ENCODE results near the gene PNLIPRP1. TPM values are rescaled to one million over a fixed set of nuclear protein-coding genes. Genes with fewer than 3 reads are reported as not detected.

PNLIPRP1 gene
- total and polyA plus RNA-seq, 2 donors (not counting 1 experiment from before 2014, with no cell fraction given) = not detected

DNA sequence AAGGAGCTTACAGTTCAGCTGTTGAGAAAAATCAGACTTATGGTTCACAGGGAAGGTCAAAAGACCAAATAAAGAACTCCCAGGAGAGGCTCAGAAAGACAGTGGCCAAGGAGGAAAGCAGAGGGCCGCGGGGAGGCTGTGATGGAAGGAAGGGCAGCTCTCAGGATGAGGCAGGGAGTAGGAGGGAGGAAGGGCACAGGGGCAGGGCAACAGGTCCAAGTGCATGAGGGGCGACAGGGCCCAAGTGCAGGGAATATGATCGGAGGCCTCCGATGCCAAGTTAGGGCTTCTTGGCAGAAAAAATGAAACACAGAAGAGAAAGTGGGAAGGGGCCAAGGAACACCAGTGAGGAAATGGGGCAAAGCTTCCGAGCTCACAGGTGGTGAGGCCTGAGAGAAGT is 16.6 kb downstream of the PNLIPRP1 start:
- Histone ChIP-seq H3K36me3 (ENCODE audit: control insufficient read depth, insufficient read depth, low read length) (no peaks in the 10 kb centered on the region), H3K4me2 (ENCODE audit: extremely low read depth, insufficient read depth, low read length) (no peak overlapping the region), H3K4me3 (replicated peaks in 1 of 4; ENCODE audit: control extremely low read depth in 1 of 4, insufficient read depth in 1 of 4, low read depth in 3 of 4, low read length in 4 of 4) (no peak overlapping the region), H3K9me3 (ENCODE audit: control insufficient read depth, insufficient read depth, low read depth, low read length) (no peaks in the 10 kb centered on the region), H2AFZ (ENCODE audit: low read length) (no peak overlapping the region), H3K4me1 (ENCODE audit: control insufficient read depth, extremely low read depth, insufficient read depth, low read length) (no peaks in the 10 kb centered on the region), H3K27me3 (ENCODE audit: control insufficient read depth, insufficient read depth, low read length) (no peaks in the 10 kb centered on the region), H3K27ac (ENCODE audit: insufficient read depth, low read length) (no peak overlapping the region), H3K79me2 (ENCODE audit: control insufficient read depth, insufficient read depth, low read length) (no peaks in the 10 kb centered on the region), H3K9ac (ENCODE audit: insufficient read depth, low read length) (no peak overlapping the region), H4K20me1 (ENCODE audit: control insufficient read depth, extremely low read depth, insufficient read depth, low read length) (no peaks in the 10 kb centered on the region)
- no peak for TF ChIP-seq CTCF (conservative IDR thresholded peaks at IDR 0.05 in 1 of 2, IDR thresholded peaks at IDR 0.05 in 1 of 2; ENCODE audit: low read depth in 1 of 2, low read length in 2 of 2)
- TF ChIP-seq EZH2 (IDR thresholded peaks at IDR 0.05; ENCODE audit: low read length, missing control alignments) = no peak
- DNase-seq (ENCODE audit: low read depth in 2 of 2) = no peak

- H3K4me3 ChIP-seq (replicated peaks in 1 of 4; ENCODE audit: control extremely low read depth in 1 of 4, insufficient read depth in 1 of 4, low read depth in 3 of 4, low read length in 4 of 4) = no peak overlapping the region
- no peak overlapping the region for H3K4me2 ChIP-seq (ENCODE audit: extremely low read depth, insufficient read depth, low read length)
Observed at GRCh38 chr10:116608686-116609594, 18.2 kb downstream of the PNLIPRP1 start.

More at GRCh38 chr10:116608686-116609594, 18.2 kb downstream of the PNLIPRP1 start:
- Histone ChIP-seq H3K27ac (ENCODE audit: insufficient read depth, low read length) (no peak overlapping the region), H4K20me1 (ENCODE audit: control insufficient read depth, extremely low read depth, insufficient read depth, low read length) (no peaks in the 10 kb centered on the region), H2AFZ (ENCODE audit: low read length) (no peak overlapping the region), H3K27me3 (ENCODE audit: control insufficient read depth, insufficient read depth, low read length) (no peaks in the 10 kb centered on the region), H3K4me1 (ENCODE audit: control insufficient read depth, extremely low read depth, insufficient read depth, low read length) (no peaks in the 10 kb centered on the region), H3K36me3 (ENCODE audit: control insufficient read depth, insufficient read depth, low read length) (no peaks in the 10 kb centered on the region), H3K9ac (ENCODE audit: insufficient read depth, low read length) (no peak overlapping the region), H3K79me2 (ENCODE audit: control insufficient read depth, insufficient read depth, low read length) (no peaks in the 10 kb centered on the region), H3K9me3 (ENCODE audit: control insufficient read depth, insufficient read depth, low read depth, low read length) (no peaks in the 10 kb centered on the region)
- no peak for TF ChIP-seq EZH2 (IDR thresholded peaks at IDR 0.05; ENCODE audit: low read length, missing control alignments)
- TF ChIP-seq CTCF (conservative IDR thresholded peaks at IDR 0.05 in 1 of 2, IDR thresholded peaks at IDR 0.05 in 1 of 2; ENCODE audit: low read depth in 1 of 2, low read length in 2 of 2) = no peak
- DNase-seq (ENCODE audit: low read depth in 2 of 2) = no peak
